HG03135 (cell line): Measurements from ENCODE around the gene MSI2.

Source experiments
- ATAC-seq: cut with Tn5 transposase; IDR thresholded peaks from one replicate; pipeline ENCODE4 v1.9.1; 2021; ENCODE audit warnings: mild to moderate bottlenecking, moderate library complexity; ENCODE audit not compliant: unreplicated experiment

MSI2 gene

DNA sequence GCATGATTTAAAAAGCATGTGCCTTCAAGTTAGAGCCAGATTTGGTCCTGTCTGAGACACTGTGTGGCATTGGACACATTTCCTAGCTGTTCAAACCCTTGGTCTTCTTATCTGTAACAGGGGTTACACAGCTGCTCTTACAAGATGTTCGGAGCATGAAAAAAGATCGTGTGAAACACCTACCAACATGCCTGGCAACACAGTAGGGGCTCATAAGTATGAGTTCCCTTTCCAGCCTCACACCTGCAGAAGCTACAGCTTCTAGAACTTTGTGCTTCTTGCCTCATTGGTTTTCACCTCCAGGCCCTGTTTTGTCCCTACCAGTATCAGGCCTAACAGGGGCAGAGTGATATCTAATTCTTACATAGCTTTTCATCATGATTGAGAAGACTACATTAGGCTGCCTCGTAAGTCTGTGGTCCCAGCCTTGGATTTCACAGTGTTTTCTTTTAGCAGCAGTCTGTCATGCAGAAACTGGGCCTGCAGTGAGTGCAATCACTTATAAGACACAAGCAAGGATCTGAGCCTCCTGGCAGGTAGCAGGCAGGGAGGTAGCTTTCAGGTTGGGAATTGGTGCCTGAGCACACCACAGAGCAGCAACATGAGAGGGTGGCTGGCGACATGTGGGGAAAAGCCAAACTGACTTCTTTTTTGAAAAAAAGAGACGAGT is 410.0 kb downstream of the MSI2 start:
- ATAC-seq = no peak

DNA sequence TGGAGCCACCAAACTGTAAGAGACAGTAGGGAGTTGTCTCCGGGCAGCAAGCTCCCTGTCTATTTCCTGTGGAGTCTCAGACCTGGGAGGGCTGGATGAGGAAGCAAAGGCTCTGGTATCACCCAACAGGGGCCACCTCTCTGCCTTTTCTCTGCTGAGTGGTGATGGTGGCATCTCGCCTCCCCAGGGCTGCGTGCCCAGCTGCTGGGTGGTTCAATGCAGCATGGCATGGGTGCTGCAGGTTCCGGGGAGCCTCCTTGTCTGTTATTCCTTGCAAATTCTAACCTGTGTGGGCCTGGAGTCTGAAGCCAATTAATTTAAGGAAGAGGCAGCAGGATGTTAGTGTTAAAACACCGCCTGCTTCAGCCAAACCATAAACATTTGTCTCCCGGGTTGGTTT is 410.6 kb downstream of the MSI2 start:
- ATAC-seq = no peak

DNA sequence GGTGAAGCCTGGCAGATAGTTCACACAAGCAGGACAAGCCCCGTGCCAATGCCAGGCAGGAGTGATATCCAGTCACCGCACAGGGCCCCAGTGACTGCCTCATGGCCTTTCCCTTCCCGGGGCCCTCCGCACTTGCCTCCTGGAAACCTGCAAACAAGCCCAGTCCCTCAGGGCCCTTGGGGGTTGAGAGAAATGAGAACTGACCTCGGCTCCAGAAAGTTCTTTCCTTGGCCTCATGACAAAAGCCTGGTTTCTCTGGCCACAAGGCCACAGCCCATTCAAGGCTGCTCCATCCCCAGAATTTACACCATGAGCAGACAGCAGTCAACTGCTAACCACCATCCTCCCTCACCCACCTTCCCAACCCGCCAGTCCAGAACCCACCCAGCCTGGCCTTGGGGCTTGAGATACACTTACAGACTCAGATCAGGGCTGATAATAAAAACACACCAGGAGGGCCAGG is 411.2 kb downstream of the MSI2 start:
- no peak for ATAC-seq

DNA sequence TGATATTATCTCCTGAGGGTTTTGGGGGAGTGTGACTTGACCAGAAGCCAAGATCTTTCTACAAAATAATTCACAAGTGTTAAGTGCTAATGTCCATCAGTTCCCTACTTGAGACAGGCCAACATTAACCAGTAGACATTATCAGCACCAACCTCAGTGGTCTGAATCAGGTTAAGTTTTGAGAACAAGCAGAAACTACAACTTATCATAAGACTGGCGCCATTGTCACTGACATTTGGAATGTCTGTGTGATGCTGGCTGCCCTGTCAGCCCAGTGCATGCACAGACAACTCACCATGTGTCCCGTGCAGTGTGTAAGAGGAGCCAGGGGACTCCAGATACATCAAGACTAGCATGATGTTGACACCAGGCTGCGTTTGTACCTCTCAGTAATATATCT is 412.0 kb downstream of the MSI2 start:
- ATAC-seq = no peak

DNA sequence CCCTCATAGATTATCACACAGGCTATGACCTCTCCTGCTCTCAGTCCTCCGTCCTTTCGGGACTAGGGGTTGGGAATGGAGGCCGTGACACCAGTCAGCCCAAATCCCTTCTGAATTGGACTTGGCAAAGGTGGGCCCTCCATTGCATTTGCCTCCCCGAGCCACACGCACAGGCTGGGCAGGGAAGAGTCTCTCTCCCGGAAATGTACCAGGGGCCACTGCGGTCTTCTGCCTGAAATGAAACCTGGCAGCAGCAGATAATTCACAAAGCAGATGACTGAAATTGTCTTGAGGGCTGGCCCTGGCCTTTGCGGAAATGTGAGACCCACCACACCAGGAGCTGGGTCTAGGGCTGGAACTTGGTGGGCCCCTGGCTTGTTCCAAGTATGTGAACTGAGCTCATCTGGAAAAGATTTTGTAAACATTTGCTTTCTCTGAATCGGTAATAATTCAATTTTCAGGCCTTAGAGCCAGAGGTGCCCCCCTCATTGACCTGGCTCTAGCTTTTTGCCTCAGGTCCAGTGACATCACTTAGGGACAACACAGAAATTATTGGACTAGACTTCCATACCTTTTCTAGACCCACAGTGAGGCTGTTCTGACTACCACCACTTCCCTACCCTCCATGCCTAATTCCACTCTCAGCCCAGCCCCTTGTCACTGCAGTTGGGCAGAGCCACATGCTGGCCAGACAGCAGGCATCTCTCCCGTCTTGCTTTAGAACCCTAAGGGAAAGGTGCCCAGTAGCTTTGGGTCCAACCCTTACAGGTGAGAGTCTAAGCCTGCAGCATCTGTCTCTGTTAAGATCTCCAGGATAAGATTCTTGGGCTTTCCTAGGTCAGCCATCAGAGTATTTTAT is 413.6 kb downstream of the MSI2 start:
- ATAC-seq = no peak

DNA sequence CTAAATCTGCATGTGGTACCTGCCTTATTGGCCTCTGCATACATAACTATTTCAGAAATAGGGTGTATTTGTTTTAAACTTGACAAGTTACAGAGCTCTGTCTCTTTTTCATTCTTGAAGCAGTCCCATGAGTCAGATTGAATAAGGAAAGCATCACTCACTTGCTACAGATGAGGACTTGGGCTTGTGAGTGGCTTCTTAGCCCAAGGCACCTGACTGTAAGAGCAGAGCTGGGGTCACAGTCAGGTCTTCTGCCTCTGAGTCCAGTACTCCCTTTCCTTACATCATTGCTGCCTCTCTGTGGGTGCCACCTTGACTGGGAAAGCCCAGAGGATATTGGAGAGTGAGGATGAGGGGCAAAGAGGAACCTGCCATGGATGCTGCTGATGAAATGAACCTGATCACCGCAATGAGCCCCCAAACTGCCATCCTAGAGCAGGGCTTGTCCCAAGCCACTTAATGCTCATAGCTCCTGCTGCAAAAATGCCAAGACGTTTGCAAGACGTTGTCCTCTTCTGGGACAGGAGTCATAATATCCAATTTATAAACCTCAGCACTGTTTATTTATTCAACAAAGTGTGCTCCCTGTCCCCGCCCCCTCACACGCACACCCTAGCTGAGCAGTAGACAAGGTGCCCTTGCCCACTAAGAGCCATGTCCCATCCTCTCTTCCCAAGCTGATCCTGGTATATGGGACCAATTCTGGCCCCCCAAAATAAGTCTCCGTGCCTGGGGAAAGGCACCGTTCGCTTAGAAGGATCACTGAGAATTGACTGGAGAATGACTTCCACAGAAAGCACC is 414.6 kb downstream of the MSI2 start:
- ATAC-seq = no peak

DNA sequence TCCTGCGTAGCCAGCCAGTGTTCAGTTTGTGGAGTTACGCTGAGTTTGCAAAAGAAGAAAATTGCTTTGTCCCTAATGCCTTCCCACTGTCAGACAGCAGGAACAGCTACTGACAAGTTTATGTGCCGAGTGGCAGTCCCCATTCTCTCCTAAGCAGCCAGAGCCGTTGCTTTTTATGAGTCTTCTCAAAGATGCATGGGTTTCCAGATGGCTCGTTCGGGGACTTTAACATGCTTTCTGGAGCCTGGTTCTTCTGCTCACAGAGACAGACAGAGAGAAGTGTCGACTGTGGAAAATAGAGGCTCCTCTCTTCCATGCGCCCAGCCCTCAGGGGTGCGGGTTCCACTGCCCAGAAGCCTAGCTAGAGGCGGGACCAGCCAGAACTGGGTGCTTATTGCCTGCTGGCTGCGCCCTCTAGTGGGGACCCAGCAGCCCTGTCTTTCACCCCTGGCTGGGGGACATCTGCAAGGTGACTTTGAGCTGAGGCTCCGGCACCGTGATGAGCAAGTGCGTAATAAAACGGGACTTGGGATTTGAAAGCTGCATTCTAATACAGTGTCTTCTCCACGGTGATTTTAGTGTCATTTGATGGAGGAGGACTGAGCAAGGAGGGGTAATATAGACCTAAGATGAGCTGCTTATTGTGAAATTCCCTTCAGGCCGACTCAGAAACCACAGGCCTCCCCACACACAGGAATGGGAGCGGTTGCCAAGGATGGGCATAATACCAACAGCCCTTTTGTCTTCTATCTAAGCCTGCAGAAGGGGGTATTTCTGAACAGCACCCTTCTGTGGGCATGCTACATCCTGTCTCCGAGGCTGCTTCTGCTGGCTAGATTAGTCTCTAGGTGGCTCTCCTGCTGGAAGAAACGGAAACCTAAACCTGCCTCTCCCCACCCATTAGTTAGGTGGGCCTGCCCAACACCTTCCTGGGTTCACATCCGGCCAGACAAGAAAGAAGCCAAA is 415.6 kb downstream of the MSI2 start:
- no peak for ATAC-seq

DNA sequence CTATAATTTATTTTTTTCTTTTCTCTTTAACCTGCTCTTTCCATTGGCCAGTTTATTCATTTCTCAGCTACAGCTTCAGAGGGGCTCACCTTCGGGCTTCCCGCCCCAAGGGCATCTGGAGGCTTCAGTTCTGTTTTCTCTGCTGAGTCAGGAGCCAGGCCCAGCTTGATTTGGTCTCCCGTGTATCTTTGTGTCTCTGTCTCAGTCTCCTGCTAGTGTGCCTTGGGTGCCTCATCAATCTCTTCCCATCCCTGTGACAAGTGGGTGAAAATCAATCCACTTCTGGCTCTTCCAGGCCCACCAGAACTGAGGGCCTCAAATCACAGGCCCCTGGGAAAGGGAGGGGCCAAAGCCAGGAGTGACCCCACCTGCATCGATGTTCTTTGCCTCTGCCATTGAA is 416.6 kb downstream of the MSI2 start:
- ATAC-seq = no peak

DNA sequence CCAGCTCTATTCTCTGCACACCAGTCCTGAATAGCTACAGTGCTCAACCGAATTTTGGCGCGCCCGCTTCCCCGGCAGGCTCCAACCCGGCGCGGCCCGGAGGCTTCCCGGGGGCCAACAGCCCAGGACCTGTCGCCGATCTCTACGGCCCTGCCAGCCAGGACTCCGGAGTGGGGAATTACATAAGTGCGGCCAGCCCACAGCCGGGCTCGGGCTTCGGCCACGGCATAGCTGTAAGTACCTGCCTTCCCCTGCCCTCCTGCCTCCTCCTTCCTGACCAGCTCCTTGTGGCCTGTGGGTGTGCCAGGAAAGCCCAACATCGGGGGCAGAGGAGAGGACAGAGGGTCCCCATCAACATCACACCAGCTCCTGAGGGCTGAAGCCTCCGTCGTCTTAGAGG is 418.6 kb downstream of the MSI2 start:
- no peak for ATAC-seq

DNA sequence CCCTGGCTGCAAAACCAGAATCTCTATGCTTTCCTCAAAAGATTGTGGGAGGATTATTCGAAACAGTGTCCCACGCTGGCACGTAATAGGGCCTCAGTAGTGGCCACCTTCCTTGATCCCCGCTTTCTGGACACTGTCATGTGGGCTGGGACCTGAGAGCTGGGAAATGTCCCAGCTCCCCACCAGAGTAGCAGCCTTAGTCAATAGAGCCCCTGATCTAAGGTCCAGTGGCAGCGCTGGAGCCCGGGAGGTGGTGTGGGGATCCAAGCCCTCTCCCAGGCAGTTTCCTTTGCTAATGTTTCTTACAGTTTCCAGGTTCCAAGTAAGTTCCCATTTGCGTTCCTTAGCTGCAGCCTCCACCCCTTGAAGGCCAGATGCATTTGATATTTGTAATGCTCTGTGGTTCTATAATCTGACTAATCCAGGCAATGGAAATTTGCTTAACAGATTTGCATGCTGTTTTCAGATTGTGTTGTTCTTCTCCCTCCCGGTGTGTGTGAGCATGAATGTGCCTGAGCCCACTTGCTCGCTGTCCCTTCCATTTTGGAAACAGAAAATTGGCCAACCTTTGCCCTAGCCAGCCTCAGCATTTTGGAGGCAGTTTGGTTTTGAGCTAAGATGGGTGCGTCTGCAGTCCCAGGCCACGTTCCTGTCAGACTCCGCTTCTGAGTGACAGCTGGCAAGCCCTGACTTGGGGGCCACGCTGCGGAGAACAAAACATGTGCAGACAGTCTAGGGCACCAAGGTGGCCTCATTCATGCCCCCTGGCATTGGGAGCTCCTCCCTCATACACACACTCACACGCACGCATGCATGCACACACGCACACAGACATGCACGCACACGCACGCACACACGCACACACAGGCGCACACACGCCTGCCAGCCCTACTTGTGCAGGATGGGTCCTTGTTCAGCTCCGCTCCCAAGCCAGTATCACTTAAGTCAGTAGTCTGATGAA is 419.4 kb downstream of the MSI2 start:
- ATAC-seq = no peak

DNA sequence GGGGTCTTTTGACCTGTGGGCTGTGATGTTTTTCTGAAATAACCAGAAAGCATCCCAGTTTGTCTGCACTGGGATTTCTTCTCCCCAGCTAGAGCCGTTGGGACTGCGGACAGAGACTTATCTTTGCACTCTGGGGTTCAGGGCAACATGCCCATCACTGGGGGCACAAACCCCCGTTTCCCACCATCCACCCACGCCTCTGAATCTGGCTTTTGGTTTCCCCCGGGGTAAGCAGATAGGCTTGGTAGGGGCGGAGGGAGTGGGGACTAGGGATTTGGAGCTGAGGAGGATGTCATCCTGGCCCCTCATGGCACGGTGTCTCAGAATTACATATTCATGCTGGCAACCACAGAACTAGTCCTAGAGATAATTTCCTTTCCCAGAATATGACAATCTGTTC is 420.2 kb downstream of the MSI2 start:
- ATAC-seq = no peak

DNA sequence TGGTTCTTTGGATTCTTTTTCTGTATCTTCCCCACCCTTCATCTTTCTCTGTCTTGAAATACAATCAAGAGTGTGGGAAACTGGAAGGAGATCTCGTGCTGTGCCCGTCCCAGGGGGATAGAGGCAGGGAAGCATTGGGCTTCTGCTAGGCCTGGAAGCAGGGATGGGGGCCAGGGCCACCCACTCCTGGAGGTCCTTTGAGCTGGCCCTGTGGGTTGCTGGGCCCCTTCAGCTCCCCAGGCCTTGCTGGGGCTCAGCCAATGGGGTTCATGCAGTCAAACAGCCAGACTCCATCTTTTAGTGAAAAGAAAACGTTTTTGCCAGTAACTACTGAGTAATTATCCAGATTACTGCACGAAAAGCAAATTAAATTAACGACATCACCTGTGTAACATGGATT is 421.0 kb downstream of the MSI2 start:
- ATAC-seq = no peak

DNA sequence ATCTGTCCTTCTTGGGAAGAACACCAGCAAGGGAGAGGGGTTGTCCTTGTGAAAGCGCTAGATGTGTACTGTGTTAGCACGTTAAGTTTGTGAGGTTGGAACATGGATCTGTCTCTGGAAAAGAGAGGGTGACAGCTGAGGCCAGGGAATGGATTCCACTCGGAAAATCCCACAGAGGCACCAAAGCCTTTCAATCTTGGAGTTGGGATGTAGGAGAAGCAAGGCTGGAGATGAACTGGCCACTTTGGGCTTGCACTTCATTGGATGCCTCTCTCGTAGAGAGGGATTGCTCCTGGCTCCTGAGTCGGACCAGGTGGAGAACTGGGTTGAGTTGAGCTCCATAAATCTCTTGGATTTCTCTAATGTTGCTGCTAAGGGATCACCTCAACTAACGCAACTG is 421.5 kb downstream of the MSI2 start:
- ATAC-seq = no peak

DNA sequence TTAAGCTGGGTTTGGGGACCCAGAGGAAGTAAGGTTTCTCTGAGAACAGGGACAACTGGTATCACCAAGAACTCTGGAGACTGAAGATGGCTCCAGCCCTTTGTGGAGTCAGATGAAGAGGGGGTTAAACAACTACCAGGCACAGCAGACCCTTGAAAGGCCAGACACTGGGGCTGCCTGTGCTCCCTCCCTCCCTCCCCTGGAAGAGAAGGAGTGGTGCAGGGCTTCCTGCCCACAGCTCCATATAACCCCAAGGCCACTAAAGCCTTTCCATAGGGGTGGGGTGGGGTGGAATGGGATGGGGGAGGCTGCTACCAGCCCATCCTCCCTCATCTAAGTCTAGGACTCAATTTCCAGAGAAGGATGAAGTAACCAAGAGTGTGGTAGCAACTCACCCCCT is 422.1 kb downstream of the MSI2 start:
- no peak for ATAC-seq

DNA sequence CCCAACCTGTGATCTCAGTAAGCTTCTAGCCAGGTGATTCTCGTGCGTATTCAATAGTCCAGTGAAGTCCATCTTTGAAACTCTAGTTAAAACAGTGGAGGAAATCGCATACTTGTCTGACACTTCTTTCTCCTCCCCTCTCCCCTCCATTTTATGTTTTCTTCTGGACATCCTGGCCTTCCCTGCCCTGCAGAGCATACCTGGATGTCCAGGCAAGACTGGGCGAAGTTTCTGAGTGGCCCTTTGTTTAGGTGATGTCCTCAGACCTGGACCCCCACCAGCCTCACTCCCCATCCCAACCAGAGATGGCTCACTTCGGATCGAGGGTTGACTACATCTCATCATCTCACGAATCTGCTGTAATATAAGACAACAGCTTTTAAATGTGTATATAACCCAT is 423.0 kb downstream of the MSI2 start:
- no peak for ATAC-seq

DNA sequence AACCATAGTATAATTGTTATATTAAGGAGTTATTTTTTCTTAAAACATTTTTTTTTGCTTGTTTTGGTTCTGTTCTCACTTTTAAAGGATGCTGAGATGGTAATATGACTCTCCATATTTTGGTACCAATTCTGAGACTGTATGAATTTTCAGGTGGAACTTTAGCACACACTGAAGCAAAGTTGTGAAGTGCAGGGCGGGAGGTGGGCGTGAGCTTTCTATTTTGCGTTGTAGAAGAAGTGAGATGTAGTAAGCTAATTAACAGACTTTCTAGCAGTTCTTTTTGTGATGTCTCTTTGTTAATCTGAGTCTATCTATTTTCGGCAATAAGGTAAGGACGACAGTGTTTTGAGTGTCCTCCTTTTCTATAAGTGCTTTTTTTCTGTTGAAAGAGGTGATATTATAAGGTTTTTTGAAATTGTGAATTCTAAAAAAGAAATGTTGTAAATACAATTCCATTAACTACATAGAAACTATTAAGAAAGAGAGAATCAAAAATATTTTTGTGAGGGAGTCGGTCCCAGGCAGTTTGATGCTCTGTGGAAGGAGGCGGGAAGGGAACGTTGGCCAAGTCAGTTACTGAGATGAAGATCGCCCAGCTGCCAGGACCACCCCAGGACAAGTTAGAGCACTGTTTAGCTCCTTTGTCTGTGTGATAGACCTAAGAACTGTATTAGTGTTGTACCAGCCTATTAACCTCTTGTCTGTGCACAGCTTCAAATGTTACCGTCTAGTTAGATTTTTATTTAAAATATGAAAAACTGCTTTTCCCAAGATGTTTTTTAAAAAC is 423.8 kb downstream of the MSI2 start:
- no peak for ATAC-seq

DNA sequence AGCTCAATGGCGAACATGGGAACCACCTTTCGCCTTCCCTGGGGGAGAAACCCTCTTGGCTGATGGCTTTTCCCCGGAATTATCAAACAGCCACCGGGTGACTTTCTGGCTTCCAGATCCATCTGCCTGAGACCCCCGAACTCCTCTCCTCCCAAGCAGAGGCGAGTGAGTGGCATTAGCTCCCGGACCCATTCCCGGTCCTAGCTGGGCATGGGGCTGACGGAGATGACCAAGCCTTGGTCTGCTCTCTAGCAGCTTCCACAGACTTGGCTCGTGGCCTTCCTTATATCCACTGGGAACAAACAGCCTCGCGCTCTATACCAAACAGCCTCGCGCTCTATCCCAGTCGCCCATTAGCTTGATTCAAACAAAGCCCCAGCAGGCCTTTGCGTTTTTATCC is 426.4 kb downstream of the MSI2 start:
- no peak for ATAC-seq

DNA sequence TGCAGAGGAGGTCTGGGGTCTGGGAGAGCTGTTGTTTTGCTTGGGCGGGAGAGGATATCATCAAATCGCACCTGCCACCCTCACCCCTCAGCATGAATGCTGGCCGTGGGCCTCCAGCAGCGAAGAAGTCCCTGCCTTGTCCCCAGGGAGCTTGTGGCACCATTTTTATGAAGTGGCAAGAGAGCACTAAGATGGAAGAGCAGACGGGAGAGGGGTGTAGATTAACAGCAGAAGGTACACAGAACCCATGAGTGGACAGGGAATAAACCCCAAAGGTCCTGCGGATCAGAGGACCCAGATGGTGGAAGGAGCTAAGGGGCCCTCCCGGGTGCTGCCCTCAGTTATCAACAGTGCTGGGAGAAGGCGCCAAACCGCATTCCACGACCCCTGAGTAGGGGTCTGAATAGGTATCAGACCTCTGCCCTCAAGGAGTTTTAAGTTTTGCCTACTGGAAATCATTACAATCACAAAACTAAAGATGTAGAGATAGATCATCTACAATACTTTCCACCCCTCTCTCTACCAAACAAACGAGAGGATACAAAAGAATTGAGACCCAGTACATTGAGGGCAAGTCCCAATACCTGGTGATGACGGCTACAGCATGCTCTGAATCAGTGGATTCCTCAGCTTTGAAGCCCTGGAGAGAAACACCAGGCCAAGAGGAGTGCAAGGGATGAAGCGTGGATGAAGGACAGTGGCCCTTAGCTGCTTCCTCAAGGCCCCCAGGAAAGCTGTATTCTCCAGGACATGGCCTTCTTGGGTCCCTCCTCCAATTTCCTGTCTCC is 428.6 kb downstream of the MSI2 start:
- ATAC-seq = no peak
